Measurements from ENCODE around the gene ANKRD11.

Gene ANKRD11

GRCh38 chr16:89437251-89437987, 52.9 kb downstream of the ANKRD11 start:
- TF ChIP-seq REST (IDR thresholded peaks at IDR 0.05; ENCODE audit: insufficient read depth in 1 of 2, low read depth in 2 of 2, low read length in 2 of 2) (no peak), FOXP2 (optimal IDR thresholded peaks at IDR 0.05; ENCODE audit: borderline replicate concordance, extremely low read depth, extremely low read length, insufficient read depth) (no peak), POLR2AphosphoS5 (IDR thresholded peaks at IDR 0.05; ENCODE audit: low read depth, low read length) (no peak), SIN3A (IDR thresholded peaks at IDR 0.05; ENCODE audit: borderline replicate concordance, insufficient read depth, low read length) (no peak), TAF1 (IDR thresholded peaks at IDR 0.05; ENCODE audit: borderline replicate concordance, insufficient read depth, low read length) (no peak)

DNA sequence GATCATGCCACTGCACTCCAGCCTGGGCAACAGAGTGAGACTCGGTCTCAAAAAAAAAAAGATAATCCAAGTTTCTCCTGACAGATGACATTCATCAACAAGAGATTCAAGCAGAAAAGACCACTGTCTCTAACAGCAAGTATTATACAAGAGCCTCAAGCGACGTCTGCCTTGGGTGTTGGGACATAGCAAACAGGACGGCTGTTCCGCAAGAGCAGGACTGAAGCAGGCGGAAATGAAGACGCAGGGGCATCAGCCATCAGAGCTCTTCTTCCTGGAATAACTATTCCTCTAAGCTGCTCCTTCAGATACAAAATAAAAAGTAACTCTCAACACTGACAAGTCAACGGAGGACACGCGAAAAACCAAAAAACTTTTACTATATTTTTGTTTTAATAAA, 54.0 kb downstream of the ANKRD11 start:
- TF ChIP-seq REST (IDR thresholded peaks at IDR 0.05; ENCODE audit: insufficient read depth in 1 of 2, low read depth in 2 of 2, low read length in 2 of 2) (no peak), FOXP2 (optimal IDR thresholded peaks at IDR 0.05; ENCODE audit: borderline replicate concordance, extremely low read depth, extremely low read length, insufficient read depth) (no peak), POLR2AphosphoS5 (IDR thresholded peaks at IDR 0.05; ENCODE audit: low read depth, low read length) (no peak), SIN3A (IDR thresholded peaks at IDR 0.05; ENCODE audit: borderline replicate concordance, insufficient read depth, low read length) (no peak), TAF1 (IDR thresholded peaks at IDR 0.05; ENCODE audit: borderline replicate concordance, insufficient read depth, low read length) (no peak)

DNA sequence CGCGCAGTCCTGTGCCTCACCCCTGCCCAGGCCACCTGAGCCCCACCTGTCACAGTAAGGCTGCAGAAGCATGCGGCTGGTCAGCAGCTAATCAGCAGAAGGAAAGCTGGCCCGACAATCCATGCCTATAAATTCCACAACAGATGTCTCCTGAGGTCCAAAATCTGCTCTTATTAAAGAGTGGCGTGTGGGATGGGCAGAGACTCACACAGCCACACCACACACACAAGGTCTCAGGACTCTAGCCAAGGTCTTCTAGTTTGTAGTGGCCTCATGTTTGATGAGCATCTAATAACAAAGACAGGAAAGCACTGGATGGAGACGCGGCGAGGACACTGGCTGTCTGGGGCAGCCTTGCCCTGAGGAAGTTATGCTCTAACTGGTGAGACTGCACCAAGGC, 55.9 kb downstream of the ANKRD11 start:
- TF ChIP-seq REST (IDR thresholded peaks at IDR 0.05; ENCODE audit: insufficient read depth in 1 of 2, low read depth in 2 of 2, low read length in 2 of 2): no peak
- TF ChIP-seq POLR2AphosphoS5 (IDR thresholded peaks at IDR 0.05; ENCODE audit: low read depth, low read length): no peak
- TF ChIP-seq FOXP2 (optimal IDR thresholded peaks at IDR 0.05; ENCODE audit: borderline replicate concordance, extremely low read depth, extremely low read length, insufficient read depth): no peak
- no peak for TF ChIP-seq TAF1 (IDR thresholded peaks at IDR 0.05; ENCODE audit: borderline replicate concordance, insufficient read depth, low read length)
- TF ChIP-seq SIN3A (IDR thresholded peaks at IDR 0.05; ENCODE audit: borderline replicate concordance, insufficient read depth, low read length): no peak

DNA sequence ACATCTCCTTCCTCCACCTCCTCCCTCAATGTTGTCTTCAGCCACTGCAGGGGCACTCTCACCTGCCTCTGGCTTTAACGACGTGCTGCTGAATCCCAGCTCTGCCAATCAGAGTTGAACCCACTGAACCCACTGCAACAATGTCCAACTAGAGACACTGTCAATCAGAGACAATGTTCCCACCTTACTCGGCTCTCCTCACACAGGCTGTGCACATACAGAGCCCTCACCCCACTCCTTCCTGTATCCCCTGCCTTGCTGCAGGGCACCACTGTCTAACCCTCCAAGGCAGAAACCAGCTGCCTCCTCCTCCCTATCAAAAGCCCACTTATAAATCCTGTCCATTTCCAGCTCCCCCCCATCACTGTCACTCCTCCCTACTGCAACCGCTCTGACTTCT, 58.7 kb downstream of the ANKRD11 start:
- TF ChIP-seq FOXP2 (optimal IDR thresholded peaks at IDR 0.05; ENCODE audit: borderline replicate concordance, extremely low read depth, extremely low read length, insufficient read depth) (no peak), REST (IDR thresholded peaks at IDR 0.05; ENCODE audit: insufficient read depth in 1 of 2, low read depth in 2 of 2, low read length in 2 of 2) (no peak), POLR2AphosphoS5 (IDR thresholded peaks at IDR 0.05; ENCODE audit: low read depth, low read length) (no peak), SIN3A (IDR thresholded peaks at IDR 0.05; ENCODE audit: borderline replicate concordance, insufficient read depth, low read length) (no peak), TAF1 (IDR thresholded peaks at IDR 0.05; ENCODE audit: borderline replicate concordance, insufficient read depth, low read length) (no peak)
